HEK293 (cell line): ENCODE data around the gene ADGRF4.

Experiments
- OVOL3 ChIP-seq: fragments of 450-650 bp; formaldehyde crosslinking; IDR thresholded peaks from 2 replicates; pipeline ENCODE4 v1.5.1; 2016; ENCODE audit warnings: missing biosample characterization, missing genetic modification characterization
- SETDB1 ChIP-seq: IDR thresholded peaks from one replicate; pipeline ENCODE4 v1.6.1; 2017; ENCODE audit warnings: mild to moderate bottlenecking, low read length, moderate library complexity, mixed read lengths; ENCODE audit not compliant: insufficient read length
- TCF7L2 ChIP-seq: IDR thresholded peaks from 2 replicates; pipeline ENCODE4 v1.6.1; 2011; ENCODE audit warnings: low read depth, mild to moderate bottlenecking, inconsistent platforms, low read length, moderate library complexity, borderline replicate concordance
- TRIM28 ChIP-seq: IDR thresholded peaks from 2 replicates; pipeline ENCODE4 v1.6.1; 2011; ENCODE audit warnings: low read length, control low read depth, borderline replicate concordance
- ZBTB21 ChIP-seq: fragments of 450-650 bp; formaldehyde crosslinking; IDR thresholded peaks from 2 replicates; pipeline ENCODE4 v1.5.1; 2017; ENCODE audit warnings: missing biosample characterization, missing genetic modification characterization
- ZEB2 ChIP-seq: fragments of 450-650 bp; formaldehyde crosslinking; IDR thresholded peaks from 2 replicates; pipeline ENCODE4 v1.5.1; 2016; ENCODE audit warnings: missing biosample characterization, missing genetic modification characterization
- ZFHX2 ChIP-seq: fragments of 450-650 bp; formaldehyde crosslinking; conservative IDR thresholded peaks from 2 replicates; pipeline ENCODE4 v1.5.1; 2016; ENCODE audit warnings: missing biosample characterization, missing genetic modification characterization
- ZNF274 ChIP-seq, 2 experiments: fragments of 200-500 bp in 1 of 2; fragments of 450-650 bp in 1 of 2; sonication (Bioruptor generic) in 1 of 2; formaldehyde crosslinking in 1 of 2; IDR thresholded peaks; 2 replicates each; pipeline versions ENCODE4 v1.5.1 to v1.6.1; 2014 to 2016; ENCODE audit warnings: borderline replicate concordance in 1 of 2, inconsistent platforms in 1 of 2, low read length in 1 of 2, missing biosample characterization in 1 of 2, missing genetic modification characterization in 1 of 2
- ZNF324 ChIP-seq: fragments of 450-650 bp; formaldehyde crosslinking; IDR thresholded peaks from 2 replicates; pipeline ENCODE4 v1.5.1; 2016; ENCODE audit warnings: missing biosample characterization, missing genetic modification characterization
- ZNF423 ChIP-seq: fragments of 450-650 bp; formaldehyde crosslinking; IDR thresholded peaks from 2 replicates; pipeline ENCODE4 v1.5.1; 2016; ENCODE audit warnings: missing biosample characterization, missing genetic modification characterization
- ZNF558 ChIP-seq: fragments of 450-650 bp; formaldehyde crosslinking; IDR thresholded peaks from 2 replicates; pipeline ENCODE4 v1.5.1; 2016; ENCODE audit warnings: missing biosample characterization, missing genetic modification characterization
- ZNF629 ChIP-seq: fragments of 450-650 bp; formaldehyde crosslinking; IDR thresholded peaks from 2 replicates; pipeline ENCODE4 v1.5.1; 2017; ENCODE audit warnings: missing biosample characterization, missing genetic modification characterization
- ZSCAN18 ChIP-seq: fragments of 450-650 bp; formaldehyde crosslinking; IDR thresholded peaks from 2 replicates; pipeline ENCODE4 v1.5.1; 2016; ENCODE audit warnings: missing biosample characterization, missing genetic modification characterization
- TF ChIP-seq, protein P1 (sequence below): fragments of 450-650 bp; formaldehyde crosslinking; IDR thresholded peaks from 2 replicates; pipeline ENCODE4 v1.5.1; 2016; ENCODE audit warnings: missing biosample characterization, missing genetic modification characterization

GRCh38 chr6:47655719-47656595 lies 42.4 kb upstream of the ADGRF4 start:
- no peak for TF ChIP-seq SETDB1
- TF ChIP-seq, protein P1, sequence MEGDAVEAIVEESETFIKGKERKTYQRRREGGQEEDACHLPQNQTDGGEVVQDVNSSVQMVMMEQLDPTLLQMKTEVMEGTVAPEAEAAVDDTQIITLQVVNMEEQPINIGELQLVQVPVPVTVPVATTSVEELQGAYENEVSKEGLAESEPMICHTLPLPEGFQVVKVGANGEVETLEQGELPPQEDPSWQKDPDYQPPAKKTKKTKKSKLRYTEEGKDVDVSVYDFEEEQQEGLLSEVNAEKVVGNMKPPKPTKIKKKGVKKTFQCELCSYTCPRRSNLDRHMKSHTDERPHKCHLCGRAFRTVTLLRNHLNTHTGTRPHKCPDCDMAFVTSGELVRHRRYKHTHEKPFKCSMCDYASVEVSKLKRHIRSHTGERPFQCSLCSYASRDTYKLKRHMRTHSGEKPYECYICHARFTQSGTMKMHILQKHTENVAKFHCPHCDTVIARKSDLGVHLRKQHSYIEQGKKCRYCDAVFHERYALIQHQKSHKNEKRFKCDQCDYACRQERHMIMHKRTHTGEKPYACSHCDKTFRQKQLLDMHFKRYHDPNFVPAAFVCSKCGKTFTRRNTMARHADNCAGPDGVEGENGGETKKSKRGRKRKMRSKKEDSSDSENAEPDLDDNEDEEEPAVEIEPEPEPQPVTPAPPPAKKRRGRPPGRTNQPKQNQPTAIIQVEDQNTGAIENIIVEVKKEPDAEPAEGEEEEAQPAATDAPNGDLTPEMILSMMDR (tag by site-specific recombination): no peak
- no peak for TF ChIP-seq ZNF274 (IDR thresholded peaks at IDR 0.05; ENCODE audit: low read length)
- TF ChIP-seq ZNF274 (tag by site-specific recombination; IDR thresholded peaks at IDR 0.05; ENCODE audit: borderline replicate concordance): no peak
- no peak for TF ChIP-seq ZNF423 (tag by site-specific recombination)
- no peak for TF ChIP-seq ZNF629 (tag by site-specific recombination)
- TF ChIP-seq ZNF558 (tag by site-specific recombination): no peak
- TF ChIP-seq ZBTB21 (tag by site-specific recombination): no peak
- no peak for TF ChIP-seq ZEB2 (tag by site-specific recombination)
- no peak for TF ChIP-seq ZFHX2 (tag by site-specific recombination)
- TF ChIP-seq OVOL3 (tag by site-specific recombination): no peak
- no peak for TF ChIP-seq ZSCAN18 (tag by site-specific recombination)
- TF ChIP-seq TRIM28: no peak
- no peak for TF ChIP-seq TCF7L2
- TF ChIP-seq ZNF324: no peak
